Brain microvascular endothelial cell (primary cell): ENCODE results near the gene RPL27.

Source experiments
- DNase-seq: peaks from one replicate; pipeline ENCODE4 v3.0.0-alpha.2; 2020
- H3K27ac ChIP-seq: fragments of 250-450 bp; sonication (Bioruptor Pico); 2 replicates; pipeline ENCODE4 v1.5.1; 2020; ENCODE audit warnings: mild to moderate bottlenecking, moderate library complexity
- H3K27me3 ChIP-seq: fragments of 250-450 bp; sonication (Bioruptor Pico); replicated peaks from 2 replicates; pipeline ENCODE4 v1.5.1; 2020; ENCODE audit warnings: mild to moderate bottlenecking
- H3K36me3 ChIP-seq: fragments of 250-450 bp; sonication (Bioruptor Pico); replicated peaks from 2 replicates; pipeline ENCODE4 v1.5.1; 2020; ENCODE audit warnings: mild to moderate bottlenecking
- H3K4me3 ChIP-seq: 2 replicates; pipeline ENCODE4 v1.5.1; 2011; ENCODE audit warnings: low read depth, mild to moderate bottlenecking, control low read depth, low read length, moderate library complexity
- CTCF ChIP-seq: IDR thresholded peaks from 2 replicates; pipeline ENCODE4 v1.5.1; 2011; ENCODE audit warnings: low read depth, mild to moderate bottlenecking, moderate library complexity, low read length, control low read depth, inconsistent platforms; ENCODE audit errors: missing control alignments
- in situ Hi-C: cut with HindIII; loops from 2 replicates; pipeline ENCODE4 v1.10.0; 2017; ENCODE audit warnings: low sequenced_read_pairs, low pct_ligation_motif_present

RPL27 gene

DNA sequence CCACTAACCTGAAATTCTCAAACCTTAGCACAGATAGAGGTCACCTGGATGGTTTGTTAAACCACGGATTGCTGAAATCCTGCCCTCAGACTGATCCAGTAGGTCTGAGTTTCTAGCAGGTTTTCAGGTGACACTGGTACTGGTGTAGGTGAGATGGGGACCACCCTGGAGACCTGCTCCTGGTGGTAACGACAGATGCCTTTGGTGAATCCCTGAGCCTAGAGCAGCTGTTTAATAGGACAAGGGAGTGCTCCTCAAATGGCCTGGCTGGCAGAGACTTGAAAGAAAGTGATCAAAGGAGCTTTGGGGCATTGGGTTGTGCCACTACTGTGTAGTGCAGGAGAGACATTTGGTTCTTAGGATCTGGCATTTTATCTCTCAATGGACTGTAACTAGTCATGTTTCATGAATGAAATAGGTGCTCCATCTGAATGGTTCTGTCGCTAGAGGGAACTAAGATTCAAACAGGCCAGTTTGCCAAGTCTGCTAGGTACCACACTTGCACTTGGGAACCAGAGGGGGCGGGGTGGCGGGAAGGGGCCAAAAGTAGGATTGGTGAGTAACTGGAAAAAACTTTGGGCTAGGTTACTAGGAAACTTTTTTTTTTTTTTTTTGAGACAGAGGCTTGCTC is 5.4 kb downstream of the RPL27 start:
- no peak overlapping the region for H3K4me3 ChIP-seq
- in situ Hi-C loops = no loop called here
- H3K27ac ChIP-seq = no peak overlapping the region
- no peak for DNase-seq
- peaks cover 47% of the 10 kb centered on the region for H3K36me3 ChIP-seq
- no peaks in the 10 kb centered on the region for H3K27me3 ChIP-seq
- TF ChIP-seq CTCF = no peak

GRCh38 chr17:43006639-43007551 is 8.7 kb downstream of the RPL27 start, which contains the start of gene IFI35:
Gene IFI35, plus strand, starts transcription at chr17:43006784. Its CDS starts 164 bp downstream, at chr17:43006948.
- Histone ChIP-seq H3K36me3 (peaks cover 23% of the 10 kb centered on the region), H3K4me3 (peak within 1 kb of the TSS; percentile 69), H3K27me3 (no peaks in the 10 kb centered on the region), H3K27ac (peak within 1 kb of the TSS; percentile 81)
- peak; percentile 83 for DNase-seq
- in situ Hi-C loops = no loop called here
- TF ChIP-seq CTCF = peak; percentile 44

DNA sequence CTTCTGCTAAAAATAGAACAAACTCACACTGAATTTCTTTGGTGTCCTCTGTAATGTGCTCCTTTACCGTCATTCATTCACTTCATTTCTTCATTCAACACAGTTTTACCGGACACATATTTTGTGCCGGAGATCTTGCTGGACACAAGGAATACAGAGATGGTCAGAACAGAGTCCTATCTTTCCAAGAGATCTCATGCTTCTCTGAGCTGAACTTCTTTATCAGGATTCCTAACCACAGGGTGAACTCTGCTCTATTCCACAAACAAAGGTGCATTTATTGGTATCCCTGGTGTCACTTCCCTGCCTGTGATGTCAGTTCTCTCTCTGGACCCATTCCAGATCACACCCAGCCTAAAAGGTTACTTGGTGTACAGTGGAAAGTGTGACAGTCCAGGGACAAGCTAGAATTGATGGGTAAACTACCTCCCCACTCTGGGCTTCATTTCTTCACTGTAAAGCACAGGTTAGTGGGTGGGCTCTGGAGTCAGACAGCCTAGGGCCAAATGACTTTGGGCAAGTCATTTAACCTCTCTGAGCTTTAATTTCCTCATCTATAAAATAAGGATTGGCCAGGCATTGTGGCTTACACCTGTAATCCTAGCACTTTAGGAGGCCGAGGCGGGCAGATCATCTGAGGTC is 12.6 kb downstream of the RPL27 start:
- in situ Hi-C loops = no loop called here
- Histone ChIP-seq H3K36me3 (peaks cover 27% of the 10 kb centered on the region), H3K4me3 (no peak overlapping the region), H3K27ac (no peak overlapping the region), H3K27me3 (no peaks in the 10 kb centered on the region)
- DNase-seq = no peak
- no peak for TF ChIP-seq CTCF

- no peak overlapping the region for H3K4me3 ChIP-seq
- H3K36me3 ChIP-seq = peaks cover 36% of the 10 kb centered on the region
- in situ Hi-C loops = no loop called here
- TF ChIP-seq CTCF = no peak
- H3K27me3 ChIP-seq = no peaks in the 10 kb centered on the region
- no peak for DNase-seq
- H3K27ac ChIP-seq = no peak overlapping the region
Observed at GRCh38 chr17:43011728-43012472, 13.7 kb downstream of the RPL27 start.

DNA sequence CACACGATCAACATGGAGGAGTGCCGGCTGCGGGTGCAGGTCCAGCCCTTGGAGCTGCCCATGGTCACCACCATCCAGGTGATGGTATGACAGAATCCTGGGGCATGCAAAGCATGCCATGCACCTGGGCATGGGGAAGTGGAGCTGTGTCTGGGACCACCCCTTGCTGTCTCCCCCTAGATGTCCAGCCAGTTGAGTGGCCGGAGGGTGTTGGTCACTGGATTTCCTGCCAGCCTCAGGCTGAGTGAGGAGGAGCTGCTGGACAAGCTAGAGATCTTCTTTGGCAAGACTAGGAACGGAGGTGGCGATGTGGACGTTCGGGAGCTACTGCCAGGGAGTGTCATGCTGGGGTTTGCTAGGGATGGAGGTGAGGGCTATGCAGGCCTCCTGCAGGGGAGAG is 15.1 kb downstream of the RPL27 start:
- Histone ChIP-seq H3K27ac (no peak overlapping the region), H3K36me3 (peaks cover 43% of the 10 kb centered on the region), H3K4me3 (no peak overlapping the region), H3K27me3 (no peaks in the 10 kb centered on the region)
- in situ Hi-C loops = no loop called here
- TF ChIP-seq CTCF = no peak
- no peak for DNase-seq
